IMR-90 (cell line): ENCODE results near the gene SDHA. TPM values are rescaled to one million over a fixed set of nuclear protein-coding genes. Genes with fewer than 3 reads are reported as not detected.

Experiments
- ATAC-seq: fragments of 200-7000 bp; cut with Tn5 transposase; 2 replicates; pipeline ENCODE4 v1.9.1; 2020; ENCODE audit warnings: low read depth, mild to moderate bottlenecking, moderate library complexity
- BruUV-seq: library from RNA; stranded (reverse); fragments of 400-500 nt; replicated peaks from 2 replicates; lab custom pipeline; 2021; lab: Mats Ljungman, UMichigan
- CTCF ChIA-PET: fragments of 300-600 bp; formaldehyde crosslinking; extraction: SDS; loops from one replicate; lab custom pipeline; 2021; ENCODE audit warnings: antibody characterized with exemption; lab: Yijun Ruan, JAX
- POLR2A ChIA-PET: fragments of 300-600 bp; sonication (Branson Sonifier 250); formaldehyde crosslinking; loops from one replicate; lab custom pipeline; 2022; ENCODE audit warnings: antibody characterized with exemption; ENCODE audit not compliant: unreplicated experiment; lab: Charles Lee
- DNase-seq: peaks from one replicate; pipeline ENCODE4 v3.0.0; 2013
- H2AFZ ChIP-seq: replicated peaks from 2 replicates; pipeline ENCODE3; 2013; ENCODE audit warnings: low read length, mild to moderate bottlenecking; ENCODE audit not compliant: poor library complexity
- H2AK5ac ChIP-seq: 2 replicates; pipeline ENCODE4 v1.6.1; 2013; ENCODE audit warnings: low read depth, low read length, inconsistent platforms
- H2AK9ac ChIP-seq: replicated peaks from 2 replicates; pipeline ENCODE3; 2013; ENCODE audit warnings: mild to moderate bottlenecking, low read depth, low read length, moderate library complexity; ENCODE audit not compliant: poor library complexity
- H2BK120ac ChIP-seq: 2 replicates; pipeline ENCODE4 v1.6.1; 2013; ENCODE audit warnings: low read depth, low read length, inconsistent platforms
- H2BK15ac ChIP-seq: 3 replicates; pipeline ENCODE4 v1.6.1; 2013; ENCODE audit warnings: low read depth, low read length, inconsistent platforms
- H2BK20ac ChIP-seq: 2 replicates; pipeline ENCODE4 v1.6.1; 2013; ENCODE audit warnings: low read depth, mild to moderate bottlenecking, inconsistent platforms, low read length, moderate library complexity
- H2BK5ac ChIP-seq: 2 replicates; pipeline ENCODE4 v1.6.1; 2013; ENCODE audit warnings: mild to moderate bottlenecking, low read depth, low read length, inconsistent platforms; ENCODE audit not compliant: poor library complexity, severe bottlenecking
- H3K14ac ChIP-seq: replicated peaks from 2 replicates; pipeline ENCODE4 v1.6.1; 2013; ENCODE audit warnings: low read depth, low read length, inconsistent platforms
- H3K18ac ChIP-seq: 2 replicates; pipeline ENCODE4 v1.6.1; 2013; ENCODE audit warnings: low read depth, low read length, control low read depth
- H3K23ac ChIP-seq: 2 replicates; pipeline ENCODE4 v1.6.1; 2013; ENCODE audit warnings: low read depth, low read length, inconsistent platforms
- H3K27ac ChIP-seq: 2 replicates; pipeline ENCODE4 v1.5.1; 2013; ENCODE audit warnings: mild to moderate bottlenecking, control low read depth, low read length; ENCODE audit not compliant: insufficient read depth
- H3K27me3 ChIP-seq: 2 replicates; pipeline ENCODE4 v1.6.1; 2013; ENCODE audit warnings: low read length; ENCODE audit not compliant: control insufficient read depth, insufficient read depth
- H3K36me3 ChIP-seq: 2 replicates; pipeline ENCODE4 v1.6.1; 2013; ENCODE audit warnings: low read length, mixed read lengths; ENCODE audit not compliant: control insufficient read depth, insufficient read depth
- H3K4ac ChIP-seq: 2 replicates; pipeline ENCODE4 v1.6.1; 2013; ENCODE audit warnings: low read depth, low read length, inconsistent platforms
- H3K4me1 ChIP-seq: 2 replicates; pipeline ENCODE4 v1.6.1; 2013; ENCODE audit warnings: low read length, mixed read lengths; ENCODE audit not compliant: control insufficient read depth, insufficient read depth
- H3K4me2 ChIP-seq: 2 replicates; pipeline ENCODE4 v1.6.1; 2013; ENCODE audit warnings: low read depth, mild to moderate bottlenecking, control low read depth, low read length, moderate library complexity
- H3K4me3 ChIP-seq: 2 replicates; pipeline ENCODE4 v1.5.1; 2013; ENCODE audit warnings: low read depth, mild to moderate bottlenecking, control low read depth, low read length, moderate library complexity; ENCODE audit not compliant: insufficient read depth
- H3K56ac ChIP-seq: 2 replicates; pipeline ENCODE4 v1.6.1; 2013; ENCODE audit warnings: low read length, inconsistent platforms; ENCODE audit not compliant: insufficient read depth; ENCODE audit errors: extremely low read depth
- H3K79me1 ChIP-seq, 2 experiments: 2 replicates each; pipeline ENCODE4 v1.6.1; 2013; ENCODE audit warnings: low read length in 2 of 2, inconsistent platforms in 1 of 2, low read depth in 1 of 2
- H3K9ac ChIP-seq: 2 replicates; pipeline ENCODE4 v1.6.1; 2013; ENCODE audit warnings: low read depth, low read length, control low read depth
- H3K9me1 ChIP-seq: 2 replicates; pipeline ENCODE4 v1.6.1; 2013; ENCODE audit warnings: low read length, inconsistent platforms; ENCODE audit not compliant: insufficient read depth
- H3K9me3 ChIP-seq: 2 replicates; pipeline ENCODE4 v1.6.1; 2013; ENCODE audit warnings: low read length; ENCODE audit not compliant: control insufficient read depth, insufficient read depth
- H4K20me1 ChIP-seq: 2 replicates; pipeline ENCODE4 v1.6.1; 2013; ENCODE audit warnings: low read length, inconsistent platforms; ENCODE audit not compliant: insufficient read depth
- H4K5ac ChIP-seq: 2 replicates; pipeline ENCODE4 v1.6.1; 2013; ENCODE audit warnings: mild to moderate bottlenecking, low read depth, low read length, control low read depth
- H4K8ac ChIP-seq, 2 experiments: 2 replicates each; pipeline ENCODE4 v1.6.1; 2013; ENCODE audit warnings: low read depth in 2 of 2, low read length in 2 of 2, control low read depth in 1 of 2, inconsistent platforms in 1 of 2
- H4K91ac ChIP-seq: 2 replicates; pipeline ENCODE4 v1.6.1; 2013; ENCODE audit warnings: low read depth, low read length, inconsistent platforms; ENCODE audit not compliant: insufficient read depth
- CEBPB ChIP-seq: IDR thresholded peaks from 2 replicates; pipeline ENCODE4 v1.6.1; 2012; ENCODE audit warnings: low read depth, low read length, improper control_type of control experiment
- CTCF ChIP-seq: conservative IDR thresholded peaks from 2 replicates; pipeline ENCODE4 v1.5.1; 2012; ENCODE audit warnings: mild to moderate bottlenecking, low read depth, low read length, improper control_type of control experiment
- FOS ChIP-seq: fragments of 150-350 bp; IDR thresholded peaks from 2 replicates; pipeline ENCODE4 v1.6.1; 2016; ENCODE audit warnings: low read depth, low read length
- MAZ ChIP-seq: IDR thresholded peaks from 2 replicates; pipeline ENCODE4 v1.6.1; 2012; ENCODE audit warnings: low read depth, mild to moderate bottlenecking, low read length, improper control_type of control experiment, moderate library complexity, borderline replicate concordance
- MXI1 ChIP-seq: IDR thresholded peaks from 2 replicates; pipeline ENCODE4 v1.6.1; 2012; ENCODE audit warnings: low read depth, mild to moderate bottlenecking, low read length, moderate library complexity, borderline replicate concordance
- RCOR1 ChIP-seq: IDR thresholded peaks from 2 replicates; pipeline ENCODE4 v1.6.1; 2012; ENCODE audit warnings: mild to moderate bottlenecking, low read length, improper control_type of control experiment; ENCODE audit not compliant: insufficient replicate concordance
- RFX5 ChIP-seq: IDR thresholded peaks from 2 replicates; pipeline ENCODE4 v1.8.0; 2012; ENCODE audit warnings: low read depth, mild to moderate bottlenecking, low read length, moderate library complexity
- SMC3 ChIP-seq: fragments of 150-350 bp; IDR thresholded peaks from 2 replicates; pipeline ENCODE4 v1.6.1; 2016; ENCODE audit warnings: low read depth, mild to moderate bottlenecking, antibody characterized with exemption, low read length, moderate library complexity
- USF2 ChIP-seq: fragments of 150-350 bp; IDR thresholded peaks from 2 replicates; pipeline ENCODE4 v1.6.1; 2017; ENCODE audit warnings: mild to moderate bottlenecking, antibody characterized with exemption, low read length, low read depth
- WGBS, 2 experiments: methylation state at CpG; one replicate each; pipeline versions ENCODE4 v1.1.5 to v1.1.7; 2013; ENCODE audit warnings: missing lambda C conversion rate in 2 of 2; ENCODE audit not compliant: insufficient read length in 1 of 2; ENCODE audit errors: extremely low coverage in 2 of 2; 5-methylcytosine and 5-hydroxymethylcytosine counted together
- dilution Hi-C: fragments of 300-500 bp; cut with HindIII; formaldehyde crosslinking; loops from one replicate; pipeline ENCODE4 v1.14.3; 2018; ENCODE audit warnings: low sequenced_read_pairs; ENCODE audit not compliant: unreplicated experiment
- in situ Hi-C: fragments of 300-500 bp; cut with MboI; formaldehyde crosslinking; loops from 3 replicates; pipeline ENCODE4 v1.14.3; 2019; ENCODE audit warnings: low sequenced_read_pairs, inconsistent platforms, mixed read lengths
- intact Hi-C: fragments of 100-400 bp; cut with micrococcal nuclease; formaldehyde crosslinking; loops from 2 replicates; pipeline ENCODE4 v1.10.0; 2022
- polyA plus RNA-seq, 3 experiments: library from polyadenylated mRNA; depleted of rRNA; stranded (reverse); fragments of >200 nt; gene quantifications; 2 replicates each; pipeline ENCODE4 v1.2.3, GENCODE V29; 2012; ENCODE audit warnings: low replicate concordance in 1 of 3
- total RNA-seq: library from RNA; depleted of rRNA; stranded (reverse); fragments of >200 nt; gene quantifications from 2 replicates; pipeline ENCODE4 v1.2.3, GENCODE V29; 2012

Gene SDHA
- total and polyA plus RNA-seq, 2 of the 4 experiments (the other 2 are of a cell fraction), result 105 to 121 TPM

GRCh38 chr5:176296-176823, 41.8 kb upstream of the SDHA start:
- POLR2A ChIA-PET, result no interaction called here
- WGBS, 2 experiments, result 93% methylated on average over 4 of the region's 11 CpGs; no CpG with 5 or more reads in 1 of the 2 experiments
- DNase-seq, result no peak

More at GRCh38 chr5:176296-176823, 41.8 kb upstream of the SDHA start:
- no peak overlapping the region for H4K5ac ChIP-seq
- no peak overlapping the region for H3K14ac ChIP-seq
- no peak overlapping the region for H2BK20ac ChIP-seq
- peaks cover 3% of the 10 kb centered on the region; the same call in 1 of the 2 replicates for H3K9me1 ChIP-seq
- H4K91ac ChIP-seq, result no peak overlapping the region
- peaks cover 19% of the 10 kb centered on the region for H3K27me3 ChIP-seq
- H2BK120ac ChIP-seq, result no peak overlapping the region
- no peak overlapping the region for H3K4me2 ChIP-seq
- H2BK15ac ChIP-seq, result no peak overlapping the region
- H4K8ac ChIP-seq, result no peak overlapping the region
- intact Hi-C loops, result no loop called here
- H3K23ac ChIP-seq, result no peak overlapping the region
- no peaks in the 10 kb centered on the region for H3K36me3 ChIP-seq
- no peak overlapping the region for H3K56ac ChIP-seq
- TF ChIP-seq USF2 (no peak), MAZ (no peak), RCOR1 (no peak), CEBPB (no peak), RFX5 (no peak), MXI1 (no peak), SMC3 (no peak), CTCF (no peak), FOS (no peak)
- H3K4me1 ChIP-seq, result no peaks in the 10 kb centered on the region
- H3K4ac ChIP-seq, result no peak overlapping the region
- H3K4me3 ChIP-seq, result no peak overlapping the region
- dilution Hi-C loops, result no loop called here
- H2BK5ac ChIP-seq, result no peak overlapping the region
- no peaks in the 10 kb centered on the region for H4K20me1 ChIP-seq
- no peaks in the 10 kb centered on the region for H3K9me3 ChIP-seq
- no peak overlapping the region for H2AFZ ChIP-seq
- no TSS peak for BruUV-seq
- H3K9ac ChIP-seq, result no peak overlapping the region
- CTCF ChIA-PET, result interaction anchor here (0.9 kb wide), 1 partner anchor 12 kb away, joined by 3 read pairs; no protein-coding TSS in a partner anchor
- H3K79me1 ChIP-seq, result no peaks in the 10 kb centered on the region
- H3K18ac ChIP-seq, result no peak overlapping the region
- ATAC-seq, result no peak
- H3K27ac ChIP-seq, result no peak overlapping the region
- H2AK5ac ChIP-seq, result no peak overlapping the region
- H2AK9ac ChIP-seq, result no peak overlapping the region
- in situ Hi-C loops, result no loop called here
